Kidney (tissue), 14 donors: ENCODE results near the gene CD99. TPM values are rescaled to one million over a fixed set of nuclear protein-coding genes. Genes with fewer than 3 reads are reported as not detected.

ENCODE experiments used
- DNase-seq, 5 donors: peaks; one replicate each; pipeline ENCODE4 v3.0.0-alpha.2; 2013 to 2020
- FAIRE-seq: peaks from 2 replicates; lab custom pipeline; 2012; peaks lifted over from hg19 to GRCh38; lab: Jason Lieb, UNC
- H3K27ac ChIP-seq, 2 donors: one replicate each; pipeline ENCODE4 v1.7.0; 2013; ENCODE audit warnings: low read depth in 2 of 2, low read length in 2 of 2, inconsistent platforms in 1 of 2
- H3K27me3 ChIP-seq: one replicate; pipeline ENCODE4 v1.7.1; 2013; ENCODE audit warnings: low read length, inconsistent platforms; ENCODE audit not compliant: control insufficient read depth, insufficient read depth
- H3K36me3 ChIP-seq, 3 donors: one replicate each; pipeline versions ENCODE4 v1.7.0 to v1.7.1; 2013; ENCODE audit warnings: low read length in 3 of 3, control low read depth in 1 of 3, inconsistent platforms in 1 of 3; ENCODE audit not compliant: insufficient read depth in 3 of 3, control insufficient read depth in 2 of 3
- H3K4me1 ChIP-seq, 3 donors: one replicate each; pipeline versions ENCODE4 v1.7.0 to v1.7.1; 2013; ENCODE audit warnings: low read length in 3 of 3, inconsistent platforms in 1 of 3, low read depth in 1 of 3; ENCODE audit not compliant: control insufficient read depth in 2 of 3, insufficient read depth in 2 of 3
- H3K4me3 ChIP-seq, 3 donors: one replicate each; pipeline versions ENCODE4 v1.7.0 to v1.8.1; 2013; ENCODE audit warnings: low read length in 3 of 3, control low read depth in 1 of 3, inconsistent platforms in 1 of 3
- H3K9ac ChIP-seq, 3 donors: one replicate each; pipeline versions ENCODE4 v1.7.0 to v1.7.1; 2013; ENCODE audit warnings: low read length in 3 of 3, control low read depth in 1 of 3, inconsistent platforms in 1 of 3
- H3K9me3 ChIP-seq, 3 donors: one replicate each; pipeline versions ENCODE4 v1.7.0 to v1.7.1; 2013; ENCODE audit warnings: low read length in 3 of 3, control low read depth in 1 of 3, inconsistent platforms in 1 of 3; ENCODE audit not compliant: control insufficient read depth in 2 of 3, insufficient read depth in 1 of 3
- CTCF ChIP-seq: IDR thresholded peaks from 3 replicates; pipeline ENCODE4 v1.5.1; 2012; ENCODE audit warnings: mild to moderate bottlenecking, moderate library complexity, borderline replicate concordance; ENCODE audit not compliant: insufficient read depth; ENCODE audit errors: extremely low read depth
- intact Hi-C: fragments of 100-400 bp; cut with DNase I; formaldehyde crosslinking; loops from one replicate; pipeline ENCODE4 v1.11.1; 2022
- polyA plus RNA-seq: library from polyadenylated mRNA; stranded (reverse); fragments of 350-450 nt; fragmentation: Illumina TruSeq; extraction: RNeasy Lipid Tissue Mini Kit (QIAGEN cat#74804); gene quantifications from one replicate; pipeline ENCODE4 v1.2.3, GENCODE V29; 2014; ENCODE audit warnings: low read depth, low replicate concordance; ENCODE audit not compliant: insufficient read depth
- total RNA-seq: library from RNA; stranded (reverse); fragmentation: NEBNext Ultra II Directional; extraction: Animal tissue kit (Norgen Biotek cat#: 25700); gene quantifications from one replicate; pipeline ENCODE4 v1.2.1, GENCODE V29; 2021
- donor health status: control.
- donor health status: control.
- donor health status: control.
- donor health status: control.
- donor health status: control.
- donor health status: DM: yes; HTN: yes; CAD: no.
- donor health status: Normal renal cell carcinoma (clear cell type).

The CD99 gene
- total and polyA plus RNA-seq, 2 donors from 2014 or later, result 125 to 136 TPM

DNA sequence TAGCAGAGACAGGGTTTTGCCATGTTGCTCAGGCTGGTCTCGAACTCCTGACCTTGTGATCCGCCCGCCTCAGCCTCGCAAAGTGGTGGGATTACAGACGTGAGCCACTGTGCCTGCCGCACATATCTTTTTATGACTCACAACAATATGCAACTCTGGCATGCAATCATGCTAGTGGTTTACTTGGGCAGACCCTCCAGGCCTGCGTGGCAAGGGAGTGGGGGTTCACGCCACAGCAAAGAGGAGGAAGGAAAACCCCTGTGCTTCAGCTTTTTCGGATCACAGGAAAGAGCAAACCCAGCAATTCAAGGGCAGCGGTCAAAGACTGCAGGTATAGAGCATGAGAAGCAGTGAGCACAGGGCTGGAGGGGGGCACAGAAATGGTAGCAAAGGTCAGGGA lies 48.3 kb upstream of the CD99 start:
- no peak for FAIRE-seq
- intact Hi-C loops, result loop anchor here (10.0 kb wide), 1 partner anchor 172 kb away; no protein-coding TSS in a partner anchor

GRCh38 chrX:2643880-2644279 lies 47.2 kb upstream of the CD99 start:
- Histone ChIP-seq H3K27me3 (no peaks in the 10 kb centered on the region), H3K27ac (no peak overlapping the region), H3K9ac (no peak overlapping the region), H3K4me1 (no peaks in the 10 kb centered on the region), H3K36me3 (peaks cover 2 to 11% (median 10%) of the 10 kb centered on the region in 3 donors), H3K9me3 (no peaks in the 10 kb centered on the region), H3K4me3 (no peak overlapping the region)
- FAIRE-seq (no peak), DNase-seq (no peak)
- TF ChIP-seq CTCF, result no peak
- intact Hi-C loops, result loop anchor here (10.0 kb wide), 1 partner anchor 171 kb away; no protein-coding TSS in a partner anchor

More for the DNA sequence above, 48.3 kb upstream of the CD99 start:
- Histone ChIP-seq H3K4me1 (no peaks in the 10 kb centered on the region), H3K36me3 (peaks cover 2 to 11% (median 10%) of the 10 kb centered on the region in 3 donors), H3K4me3 (no peak overlapping the region), H3K9me3 (no peaks in the 10 kb centered on the region), H3K9ac (no peak overlapping the region), H3K27me3 (no peaks in the 10 kb centered on the region), H3K27ac (no peak overlapping the region)
- no peak for TF ChIP-seq CTCF
- DNase-seq, result no peak

- DNase-seq (no peak), FAIRE-seq (no peak)
- no peaks in the 10 kb centered on the region for H3K9me3 ChIP-seq
- H3K27me3 ChIP-seq, result no peaks in the 10 kb centered on the region
- H3K4me3 ChIP-seq, result no peak overlapping the region
- H3K36me3 ChIP-seq, result peaks cover 0 to 3% (median 1%) of the 10 kb centered on the region in 3 donors
- no peak overlapping the region for H3K27ac ChIP-seq
- H3K4me1 ChIP-seq, result no peaks in the 10 kb centered on the region
- intact Hi-C loops, result loop anchor here (10.0 kb wide), 1 partner anchor 169 kb away; no protein-coding TSS in a partner anchor
- H3K9ac ChIP-seq, result no peak overlapping the region
- TF ChIP-seq CTCF, result no peak
Measured at GRCh38 chrX:2645563-2645962, 45.5 kb upstream of the CD99 start.

- no peak for TF ChIP-seq CTCF
- H3K27ac ChIP-seq, result no peak overlapping the region
- no peak for DNase-seq
- H3K4me3 ChIP-seq, result no peak overlapping the region
- no peak for FAIRE-seq
- no peaks in the 10 kb centered on the region for H3K36me3 ChIP-seq
- H3K4me1 ChIP-seq, result no peaks in the 10 kb centered on the region
- intact Hi-C loops, result loop anchor here (10.0 kb wide), 1 partner anchor 167 kb away; no protein-coding TSS in a partner anchor
- H3K9me3 ChIP-seq, result no peaks in the 10 kb centered on the region
- H3K27me3 ChIP-seq, result no peaks in the 10 kb centered on the region
- H3K9ac ChIP-seq, result no peak overlapping the region
Measured at GRCh38 chrX:2647627-2648026, 43.5 kb upstream of the CD99 start.
